OCI-LY1 (cell line): ENCODE results near the gene MIEN1.

Experiments
- H2AFZ ChIP-seq: fragments of 200-600 bp; sonication (generic), shearing (Covaris generic); 2 replicates; pipeline ENCODE4 v1.6.0; 2014; ENCODE audit warnings: antibody characterized with exemption, mild to moderate bottlenecking, low read length
- H3F3A ChIP-seq: fragments of 200-600 bp; sonication (generic), shearing (Covaris generic); 2 replicates; pipeline ENCODE4 v1.6.0; 2014; ENCODE audit warnings: mild to moderate bottlenecking, antibody characterized with exemption, low read length, moderate library complexity; ENCODE audit not compliant: insufficient read depth
- H3K27ac ChIP-seq: fragments of 200-600 bp; sonication (generic); 2 replicates; pipeline ENCODE4 v1.5.1; 2014; ENCODE audit warnings: low read length, mixed run types, mild to moderate bottlenecking, low read depth; ENCODE audit not compliant: poor library complexity, severe bottlenecking
- H3K27me3 ChIP-seq: fragments of 200-600 bp; sonication (generic); 2 replicates; pipeline ENCODE4 v1.6.0; 2014; ENCODE audit warnings: antibody characterized with exemption, mild to moderate bottlenecking, low read length, moderate library complexity; ENCODE audit not compliant: insufficient read depth
- H3K36me3 ChIP-seq: fragments of 200-600 bp; sonication (generic); 2 replicates; pipeline ENCODE4 v1.6.1; 2014; ENCODE audit warnings: mild to moderate bottlenecking, antibody characterized with exemption, low read length, moderate library complexity, mixed read lengths; ENCODE audit not compliant: insufficient read depth
- H3K4me1 ChIP-seq: fragments of 200-600 bp; sonication (generic); 2 replicates; pipeline ENCODE4 v1.5.1; 2014; ENCODE audit warnings: mild to moderate bottlenecking, low read length, moderate library complexity; ENCODE audit not compliant: insufficient read depth, severe bottlenecking
- H3K4me2 ChIP-seq: fragments of 200-600 bp; sonication (generic), shearing (Covaris generic); 2 replicates; pipeline ENCODE4 v1.6.1; 2014; ENCODE audit warnings: low read length
- H3K4me3 ChIP-seq: fragments of 200-600 bp; sonication (generic); 2 replicates; pipeline ENCODE4 v1.5.1; 2014; ENCODE audit warnings: low read length, low read depth, mild to moderate bottlenecking, mixed read lengths; ENCODE audit not compliant: poor library complexity, severe bottlenecking
- H3K79me2 ChIP-seq: fragments of 200-600 bp; shearing (Covaris generic); 2 replicates; pipeline ENCODE4 v1.6.1; 2016; ENCODE audit warnings: mixed run types, low read length, mixed read lengths; ENCODE audit not compliant: insufficient read depth
- H3K9ac ChIP-seq: fragments of 200-600 bp; sonication (generic), shearing (Covaris generic); 2 replicates; pipeline ENCODE4 v1.6.1; 2014; ENCODE audit warnings: mild to moderate bottlenecking, low read length, mixed read lengths
- H3K9me2 ChIP-seq: fragments of 200-600 bp; sonication (generic), shearing (Covaris generic); 2 replicates; pipeline ENCODE4 v1.6.1; 2014; ENCODE audit warnings: low read depth, mild to moderate bottlenecking, low read length, mixed read lengths
- H3K9me3 ChIP-seq: fragments of 200-600 bp; shearing (Covaris generic); 2 replicates; pipeline ENCODE4 v1.6.1; 2014; ENCODE audit warnings: low read length, mixed read lengths
- H4K20me1 ChIP-seq: fragments of 200-600 bp; sonication (generic), shearing (Covaris generic); 2 replicates; pipeline ENCODE4 v1.6.0; 2016; ENCODE audit warnings: mild to moderate bottlenecking, low read length; ENCODE audit not compliant: insufficient read depth
- EZH2 ChIP-seq: fragments of 200-600 bp; sonication (generic), shearing (Covaris generic); IDR thresholded peaks from 2 replicates; pipeline ENCODE4 v1.8.0; 2017; ENCODE audit warnings: borderline replicate concordance, mixed run types, mild to moderate bottlenecking, antibody characterized with exemption, low read length, moderate library complexity, mixed read lengths
- TF ChIP-seq, protein P1 (sequence below): fragments of 200-600 bp; sonication (generic), shearing (Covaris generic); IDR thresholded peaks from 2 replicates; pipeline ENCODE4 v1.5.1; 2017; ENCODE audit warnings: mild to moderate bottlenecking, antibody characterized with exemption, low read length, moderate library complexity, mixed read lengths

The MIEN1 gene

DNA sequence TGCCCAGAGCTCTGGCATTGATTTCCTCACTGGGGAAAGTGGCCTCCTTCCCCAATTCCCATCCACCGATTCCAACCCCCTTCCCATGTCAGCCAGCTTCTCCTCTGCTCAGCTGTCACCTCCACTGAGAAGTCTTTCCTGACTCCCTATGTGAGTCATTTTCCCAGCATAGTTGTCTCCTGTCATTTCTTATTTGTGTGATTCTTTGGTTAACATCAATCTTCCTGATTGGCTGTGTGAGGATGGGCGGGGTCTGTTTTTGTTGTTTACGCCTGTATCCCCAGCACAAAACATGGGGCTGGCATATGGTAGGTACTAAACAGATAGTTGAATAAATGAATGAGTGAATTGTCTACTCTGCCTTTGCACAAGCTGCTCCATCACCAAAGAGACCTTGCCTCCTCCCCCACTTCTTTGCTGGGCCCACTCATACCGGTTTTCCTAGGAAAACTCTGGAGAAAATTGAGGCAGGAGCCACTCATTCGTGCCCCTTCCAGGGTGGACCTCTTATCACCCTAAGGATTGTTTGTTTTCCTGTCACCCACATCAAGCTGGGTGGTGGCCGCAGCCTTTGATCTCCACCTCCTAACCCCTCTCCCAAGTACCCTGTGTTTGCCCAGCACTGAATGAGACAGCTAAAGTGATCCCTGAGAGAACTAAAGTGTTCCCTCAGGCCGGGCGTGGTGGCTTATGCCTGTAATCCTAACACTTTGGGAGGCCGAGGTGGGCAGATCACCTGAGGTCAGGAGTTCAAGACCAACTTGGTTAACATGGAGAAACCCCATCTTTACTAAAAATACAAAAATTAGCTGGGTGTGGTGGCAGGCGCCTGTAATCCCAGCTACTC, 6.2 kb upstream of the MIEN1 start:
- no peaks in the 10 kb centered on the region for H3K9me3 ChIP-seq
- H3K79me2 ChIP-seq, result no peaks in the 10 kb centered on the region
- no peak overlapping the region for H3K27ac ChIP-seq
- H3K27me3 ChIP-seq, result peaks cover 7% of the 10 kb centered on the region; the same call in 1 of the 2 replicates
- H3K9me2 ChIP-seq, result no peaks in the 10 kb centered on the region
- H3K4me2 ChIP-seq, result no peak overlapping the region
- no peak for TF ChIP-seq EZH2
- TF ChIP-seq, protein P1, sequence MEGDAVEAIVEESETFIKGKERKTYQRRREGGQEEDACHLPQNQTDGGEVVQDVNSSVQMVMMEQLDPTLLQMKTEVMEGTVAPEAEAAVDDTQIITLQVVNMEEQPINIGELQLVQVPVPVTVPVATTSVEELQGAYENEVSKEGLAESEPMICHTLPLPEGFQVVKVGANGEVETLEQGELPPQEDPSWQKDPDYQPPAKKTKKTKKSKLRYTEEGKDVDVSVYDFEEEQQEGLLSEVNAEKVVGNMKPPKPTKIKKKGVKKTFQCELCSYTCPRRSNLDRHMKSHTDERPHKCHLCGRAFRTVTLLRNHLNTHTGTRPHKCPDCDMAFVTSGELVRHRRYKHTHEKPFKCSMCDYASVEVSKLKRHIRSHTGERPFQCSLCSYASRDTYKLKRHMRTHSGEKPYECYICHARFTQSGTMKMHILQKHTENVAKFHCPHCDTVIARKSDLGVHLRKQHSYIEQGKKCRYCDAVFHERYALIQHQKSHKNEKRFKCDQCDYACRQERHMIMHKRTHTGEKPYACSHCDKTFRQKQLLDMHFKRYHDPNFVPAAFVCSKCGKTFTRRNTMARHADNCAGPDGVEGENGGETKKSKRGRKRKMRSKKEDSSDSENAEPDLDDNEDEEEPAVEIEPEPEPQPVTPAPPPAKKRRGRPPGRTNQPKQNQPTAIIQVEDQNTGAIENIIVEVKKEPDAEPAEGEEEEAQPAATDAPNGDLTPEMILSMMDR, result no peak
- no peaks in the 10 kb centered on the region; the same call in 1 of the 2 replicates for H3F3A ChIP-seq
- H3K9ac ChIP-seq, result no peak overlapping the region
- peaks cover 30% of the 10 kb centered on the region for H3K4me1 ChIP-seq
- H3K4me3 ChIP-seq, result no peak overlapping the region
- H2AFZ ChIP-seq, result no peak overlapping the region
- no peaks in the 10 kb centered on the region for H3K36me3 ChIP-seq
- H4K20me1 ChIP-seq, result no peaks in the 10 kb centered on the region

DNA sequence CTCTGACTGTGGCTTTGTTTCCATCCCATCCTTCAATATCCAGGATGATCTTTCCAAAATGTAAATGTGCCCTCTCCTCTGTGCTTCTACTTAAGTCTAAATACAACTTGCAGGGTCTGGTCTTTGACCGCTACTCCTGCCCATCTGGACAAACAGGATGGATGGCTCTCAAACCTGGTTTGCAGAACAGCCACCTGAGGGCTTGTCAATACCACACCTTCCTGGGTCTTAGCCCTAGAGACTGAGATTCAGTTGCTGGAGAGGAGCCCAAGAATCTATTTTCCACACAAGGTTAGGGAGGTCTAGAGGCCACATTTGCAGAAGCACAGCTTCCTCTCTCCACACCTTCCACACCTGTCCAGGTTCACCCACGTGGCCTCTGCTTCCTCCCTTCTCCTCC, 5.5 kb upstream of the MIEN1 start:
- Histone ChIP-seq H3K9ac (no peak overlapping the region), H3F3A (no peaks in the 10 kb centered on the region; the same call in 1 of the 2 replicates), H2AFZ (no peak overlapping the region), H3K9me2 (no peaks in the 10 kb centered on the region), H3K4me2 (no peak overlapping the region), H3K79me2 (no peaks in the 10 kb centered on the region), H3K9me3 (no peaks in the 10 kb centered on the region), H3K36me3 (no peaks in the 10 kb centered on the region), H4K20me1 (no peaks in the 10 kb centered on the region), H3K4me1 (peaks cover 30% of the 10 kb centered on the region), H3K27ac (no peak overlapping the region), H3K27me3 (peaks cover 7% of the 10 kb centered on the region; the same call in 1 of the 2 replicates), H3K4me3 (no peak overlapping the region)
- TF ChIP-seq EZH2, result no peak
- TF ChIP-seq, protein P1, result no peak

DNA sequence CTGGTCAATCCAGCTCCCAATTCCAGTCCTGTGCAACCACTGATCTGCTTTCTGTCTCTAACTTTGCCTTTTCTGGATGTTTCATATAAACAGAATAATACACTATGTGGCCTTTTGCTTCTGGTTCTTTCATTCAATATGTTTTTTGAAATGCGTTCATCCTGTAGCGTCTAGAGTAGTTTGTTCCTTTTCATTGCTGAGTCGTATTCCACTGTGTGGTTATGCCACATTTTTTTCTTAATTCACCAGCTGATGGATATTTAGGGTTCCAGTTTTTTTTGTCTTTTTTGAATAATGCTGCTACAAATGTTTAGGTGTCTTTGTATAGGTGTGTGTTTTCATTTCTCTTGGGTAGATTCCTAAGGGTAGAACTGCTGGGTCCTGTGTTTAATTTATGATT, 2.3 kb upstream of the MIEN1 start:
- Histone ChIP-seq H3K27ac (no peak overlapping the region), H3K4me1 (peaks cover 17% of the 10 kb centered on the region), H3K79me2 (no peaks in the 10 kb centered on the region), H3K9me3 (no peaks in the 10 kb centered on the region), H3K36me3 (peaks cover 16% of the 10 kb centered on the region; the same call in 1 of the 2 replicates), H3K4me3 (no peak overlapping the region), H3K4me2 (no peak overlapping the region), H3K9me2 (no peaks in the 10 kb centered on the region), H3F3A (no peaks in the 10 kb centered on the region; the same call in 1 of the 2 replicates), H3K9ac (no peak overlapping the region), H4K20me1 (no peaks in the 10 kb centered on the region), H3K27me3 (0 out of 2 replicates have a peak, but pooled peaks cover 7% of the 10 kb centered on the region), H2AFZ (no peak overlapping the region)
- no peak for TF ChIP-seq EZH2
- TF ChIP-seq, protein P1, result no peak
